ENCODE data around the gene PCNX4.

PCNX4 gene

DNA sequence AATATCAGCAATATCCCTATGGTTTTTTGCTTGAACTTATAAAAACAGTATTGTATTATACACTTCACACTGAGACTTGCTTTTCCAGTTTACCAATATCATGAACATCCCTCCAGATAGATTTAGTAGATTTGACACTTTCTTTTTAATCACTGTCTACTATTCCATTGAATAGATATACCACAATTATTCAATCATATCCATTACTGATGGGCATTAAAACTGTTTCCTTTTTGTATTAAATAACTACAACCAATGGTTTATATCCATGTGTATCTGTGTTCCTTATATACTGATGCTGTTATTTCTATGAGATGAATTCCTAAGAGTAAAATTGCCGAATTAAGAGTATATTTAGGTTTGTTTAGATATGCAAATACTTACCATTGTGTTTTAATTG, 86.4 kb downstream of the PCNX4 start:
- DNase-seq: no peak

DNA sequence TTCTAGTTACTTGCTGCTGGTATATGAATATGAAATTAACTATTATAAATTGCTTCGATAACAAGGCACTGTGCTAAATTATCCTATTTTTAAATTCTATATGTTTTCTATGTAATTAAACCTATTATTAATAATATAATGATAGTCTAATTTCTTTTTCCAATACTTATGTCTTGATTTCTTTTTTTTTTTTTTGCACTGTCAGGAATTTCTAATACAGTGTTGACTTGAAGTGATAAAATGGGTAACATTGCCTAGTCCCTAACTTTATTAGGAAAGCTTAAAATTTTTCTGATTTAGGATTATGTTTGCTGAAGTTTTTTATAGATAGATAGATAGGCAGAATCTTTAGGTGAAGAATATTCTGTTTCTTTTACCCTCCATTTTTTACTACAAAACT, 87.1 kb downstream of the PCNX4 start:
- DNase-seq: no peak

DNA sequence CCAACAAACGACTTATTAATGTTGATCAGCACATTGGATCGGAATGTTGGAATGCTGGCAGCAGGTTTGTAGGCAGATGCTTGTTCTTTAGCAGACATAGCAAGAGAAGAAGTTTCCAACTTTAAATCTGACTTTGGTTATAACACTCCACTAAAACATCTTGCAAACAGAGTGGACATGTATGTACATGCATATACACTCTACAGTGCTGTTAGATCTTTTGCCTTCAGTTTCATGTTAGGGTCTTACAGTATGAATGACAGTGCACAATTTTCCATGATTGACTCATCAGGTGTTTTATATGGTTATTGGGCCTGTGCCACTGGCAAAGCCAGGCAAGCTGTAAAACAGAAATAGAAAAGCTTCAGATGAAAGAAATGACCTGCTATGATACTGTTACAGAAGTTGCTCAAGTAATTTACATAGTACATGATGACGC, 87.7 kb downstream of the PCNX4 start:
- no peak for DNase-seq

DNA sequence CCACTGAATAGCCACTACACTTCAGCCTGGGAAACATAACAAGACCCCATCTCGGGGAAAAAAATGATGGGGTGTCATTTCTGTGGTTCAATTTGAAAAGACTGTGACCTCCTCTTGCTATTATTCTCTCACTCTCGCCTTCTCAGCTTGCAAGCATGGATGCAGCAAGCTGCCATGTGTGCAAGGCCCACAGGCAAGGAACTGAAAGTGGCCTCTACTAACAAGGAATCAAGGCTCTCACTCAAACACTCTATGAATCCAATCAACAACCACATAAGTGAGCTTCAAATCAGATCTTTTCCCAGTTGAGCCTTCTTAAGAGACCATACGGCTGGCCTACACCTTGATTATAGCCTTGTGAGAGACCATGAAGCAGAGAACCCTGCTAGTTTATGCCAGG, 91.4 kb downstream of the PCNX4 start:
- DNase-seq: no peak

DNA sequence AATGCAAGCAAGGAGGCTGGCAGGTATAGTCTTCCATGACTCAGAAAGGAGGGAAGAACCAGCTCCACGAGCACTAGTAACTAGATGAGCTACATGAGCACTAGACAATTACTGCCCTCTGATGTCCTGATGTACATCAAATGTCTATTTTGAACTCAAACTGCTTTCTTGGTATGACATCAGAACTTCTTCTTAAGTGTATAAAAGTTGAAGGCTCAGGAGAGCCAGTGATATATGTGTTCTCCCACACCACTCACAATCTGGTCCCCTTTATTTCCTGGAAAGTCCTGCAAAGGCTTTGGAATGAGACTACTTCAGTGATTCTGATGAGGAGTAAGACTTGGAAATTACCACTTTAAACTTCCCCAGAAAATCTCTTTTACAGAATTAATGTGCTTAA, 92.0 kb downstream of the PCNX4 start:
- DNase-seq: no peak

DNA sequence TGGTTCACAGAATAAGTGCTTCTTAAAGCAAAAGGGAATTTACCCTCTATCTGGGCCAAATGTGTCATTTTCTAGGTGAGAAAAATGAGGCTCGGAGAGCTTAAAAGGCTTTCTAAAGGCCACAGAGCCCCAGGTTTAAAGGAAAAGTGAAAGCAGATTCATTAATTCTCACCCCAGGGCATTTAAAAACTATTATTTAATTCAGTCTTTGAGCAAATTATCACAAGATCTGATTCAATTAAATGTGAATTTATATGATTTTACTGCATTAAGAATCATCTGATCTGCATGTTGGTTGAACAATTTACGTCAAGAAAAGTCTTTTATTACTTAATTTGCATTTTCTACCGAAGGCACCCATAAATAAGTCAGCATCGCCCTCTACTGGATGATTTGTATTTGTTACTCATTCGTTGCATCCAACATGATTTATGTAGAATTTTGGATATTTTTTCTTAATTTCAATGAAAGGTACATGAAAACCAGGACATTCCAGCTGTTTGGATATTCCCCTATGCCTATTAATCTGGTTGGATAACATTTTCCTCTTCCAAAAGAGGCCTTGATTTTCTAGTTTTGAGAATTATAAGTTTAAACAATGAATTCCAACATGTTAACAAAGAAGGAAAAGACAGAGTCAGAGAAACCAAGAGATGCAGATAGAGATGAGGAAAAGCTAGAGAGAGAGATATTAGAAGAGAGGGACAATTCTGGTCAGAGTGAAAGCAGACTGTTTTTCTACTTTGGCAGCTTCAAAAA, 92.6 kb downstream of the PCNX4 start:
- no peak for DNase-seq

DNA sequence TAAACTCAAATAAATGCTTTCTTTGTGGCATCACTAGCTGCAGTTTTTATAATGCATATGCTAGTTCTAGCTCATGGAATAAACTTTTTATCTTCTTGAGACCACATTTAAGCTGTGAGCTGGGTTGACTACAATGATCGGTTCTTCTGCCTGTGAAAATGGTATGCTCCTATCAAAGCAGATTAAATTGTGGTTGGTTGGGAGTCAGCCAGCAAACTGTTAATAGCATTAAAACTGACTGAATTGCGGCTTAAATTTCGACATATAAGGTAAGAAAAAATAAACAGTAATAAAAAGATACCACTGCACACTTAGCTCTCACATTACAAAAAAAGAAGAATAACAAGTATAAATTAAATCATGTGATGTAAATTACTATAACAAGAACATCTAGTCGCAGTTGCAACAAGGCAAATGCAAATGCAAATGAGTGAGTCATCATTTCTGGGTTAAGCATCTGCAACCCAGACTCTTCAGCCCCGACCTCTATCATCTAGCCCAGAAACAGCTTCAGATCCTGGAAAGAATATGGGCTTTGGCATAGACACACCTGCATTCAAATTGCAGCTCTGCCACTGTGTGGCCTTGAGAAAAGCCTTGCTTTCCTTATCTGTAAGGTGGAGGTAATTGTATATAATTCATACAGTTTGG, 93.3 kb downstream of the PCNX4 start:
- DNase-seq: no peak

DNA sequence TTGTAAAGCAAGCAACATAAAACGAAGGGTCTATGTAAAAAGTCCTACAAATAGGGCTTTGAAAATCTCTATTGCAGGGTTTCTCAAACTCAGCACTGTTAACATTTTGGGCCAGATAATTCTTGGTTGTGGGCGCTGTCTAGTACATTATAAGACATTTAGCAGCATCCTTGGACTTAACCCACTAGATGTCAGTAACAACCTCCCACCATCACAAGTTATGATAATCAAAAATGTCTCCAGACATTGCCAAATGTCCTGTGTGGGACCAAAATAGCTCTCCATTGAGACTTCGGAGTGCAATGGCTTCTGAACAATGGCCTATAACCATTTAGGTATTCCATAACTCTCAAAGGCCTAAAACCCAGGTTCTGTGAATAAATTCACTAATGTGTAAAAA, 96.4 kb downstream of the PCNX4 start:
- no peak for DNase-seq

DNA sequence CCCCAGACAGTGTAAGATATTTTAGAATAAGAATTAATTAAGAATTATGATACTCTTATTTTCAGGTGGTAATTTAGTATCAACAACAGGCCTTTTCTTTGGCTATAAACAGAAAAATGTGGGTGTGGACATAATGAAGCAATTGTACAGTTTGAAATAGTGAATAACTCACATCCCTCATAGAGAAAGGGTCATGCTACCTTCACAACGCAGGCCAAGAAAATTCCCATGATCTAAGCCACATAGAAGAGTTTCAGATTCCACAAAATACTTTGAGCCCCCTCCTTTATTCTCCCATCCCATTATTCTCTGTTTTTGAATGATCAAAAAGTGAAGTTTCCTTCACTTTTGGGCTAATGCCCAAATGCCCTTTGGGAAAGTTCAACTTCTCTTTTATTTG, 97.0 kb downstream of the PCNX4 start:
- no peak for DNase-seq

DNA sequence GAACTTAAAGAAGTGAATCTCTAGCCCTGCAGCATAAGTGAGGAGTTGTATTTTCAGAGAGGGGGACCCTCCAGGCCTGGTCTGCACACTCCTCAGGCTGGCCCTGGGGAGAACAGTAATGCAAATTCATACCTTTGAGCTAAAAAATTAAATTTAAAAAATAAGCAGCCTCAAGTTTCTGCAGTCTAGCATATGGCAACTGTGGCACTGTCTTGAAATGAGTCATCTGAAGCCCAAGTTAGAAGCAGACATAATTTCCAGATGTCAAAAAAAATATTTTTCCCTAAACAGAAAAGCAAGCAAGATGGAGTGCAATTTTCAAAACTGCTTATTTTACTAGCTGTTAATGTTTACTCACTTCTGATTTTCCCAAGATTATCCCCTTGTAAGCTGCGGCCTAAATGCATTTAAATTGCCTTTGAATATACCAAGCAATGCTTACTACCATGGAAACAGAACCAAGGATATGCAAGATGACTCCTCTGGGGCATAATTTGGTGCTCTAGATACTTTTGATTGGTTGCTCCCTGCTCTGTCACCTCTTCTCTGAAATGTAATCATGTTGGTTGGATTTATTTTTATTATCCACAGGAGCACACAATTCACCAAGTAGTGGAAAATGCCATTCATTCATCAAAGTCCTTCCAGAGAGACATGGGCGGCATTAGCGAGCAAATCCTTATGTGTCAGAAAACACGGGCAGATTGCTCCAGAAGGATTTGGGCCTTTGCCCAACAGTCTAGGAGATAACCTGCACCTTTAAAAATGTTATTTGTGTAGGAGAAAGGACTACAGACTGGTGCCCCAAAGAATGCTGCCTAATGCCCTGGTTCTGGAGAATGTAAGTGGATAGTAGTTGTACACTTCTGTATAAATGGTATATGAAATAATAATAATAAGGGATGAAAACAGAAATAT, 98.5 kb downstream of the PCNX4 start:
- DNase-seq: no peak

DNA sequence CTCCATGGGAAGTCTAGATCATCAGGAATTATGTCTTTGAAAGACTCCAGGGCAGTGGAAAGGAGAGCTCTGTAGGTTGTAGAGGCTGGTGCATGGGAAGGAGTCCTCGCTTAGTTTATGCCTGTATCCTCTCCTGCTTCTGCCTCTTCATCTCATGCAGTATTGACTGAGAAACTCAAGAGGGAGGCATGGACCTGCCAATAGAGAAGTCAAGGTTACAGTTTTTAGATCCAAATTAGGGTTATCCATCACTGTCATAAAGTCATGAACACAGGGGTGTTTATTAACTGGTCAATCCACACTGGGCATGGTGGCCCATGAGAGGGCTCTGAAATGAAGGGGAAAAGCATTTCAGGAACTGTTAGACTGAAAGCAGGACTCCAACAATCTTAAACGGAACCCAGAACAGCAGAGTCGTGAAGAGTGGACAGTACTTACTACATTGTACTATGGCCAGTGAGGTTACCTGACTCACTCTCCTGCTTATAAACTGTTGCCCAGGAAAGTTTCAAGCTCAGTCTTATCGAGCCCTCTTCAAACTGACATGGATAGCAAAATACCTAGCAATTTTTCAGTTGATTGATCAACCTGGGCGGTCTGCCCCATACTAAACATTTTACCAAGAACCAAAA, 103.6 kb downstream of the PCNX4 start:
- DNase-seq: no peak

DNA sequence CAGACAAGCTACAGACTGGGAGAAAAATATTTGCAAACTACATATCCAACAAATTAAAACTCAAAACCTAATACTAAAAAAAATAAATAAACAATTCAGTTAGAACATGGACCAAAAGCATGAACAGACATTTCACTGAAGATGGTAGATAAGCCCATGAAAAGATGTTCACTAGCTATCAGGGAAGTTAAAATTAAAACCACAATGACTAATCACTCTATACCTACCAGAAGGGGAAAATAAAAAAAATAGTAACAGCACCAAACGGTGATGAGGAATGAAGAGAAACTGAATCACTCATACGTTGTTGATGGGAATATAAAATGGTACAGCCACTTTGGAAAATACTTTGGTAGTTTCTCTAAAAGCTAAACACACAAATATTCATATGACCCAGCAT, 104.6 kb downstream of the PCNX4 start:
- no peak for DNase-seq

DNA sequence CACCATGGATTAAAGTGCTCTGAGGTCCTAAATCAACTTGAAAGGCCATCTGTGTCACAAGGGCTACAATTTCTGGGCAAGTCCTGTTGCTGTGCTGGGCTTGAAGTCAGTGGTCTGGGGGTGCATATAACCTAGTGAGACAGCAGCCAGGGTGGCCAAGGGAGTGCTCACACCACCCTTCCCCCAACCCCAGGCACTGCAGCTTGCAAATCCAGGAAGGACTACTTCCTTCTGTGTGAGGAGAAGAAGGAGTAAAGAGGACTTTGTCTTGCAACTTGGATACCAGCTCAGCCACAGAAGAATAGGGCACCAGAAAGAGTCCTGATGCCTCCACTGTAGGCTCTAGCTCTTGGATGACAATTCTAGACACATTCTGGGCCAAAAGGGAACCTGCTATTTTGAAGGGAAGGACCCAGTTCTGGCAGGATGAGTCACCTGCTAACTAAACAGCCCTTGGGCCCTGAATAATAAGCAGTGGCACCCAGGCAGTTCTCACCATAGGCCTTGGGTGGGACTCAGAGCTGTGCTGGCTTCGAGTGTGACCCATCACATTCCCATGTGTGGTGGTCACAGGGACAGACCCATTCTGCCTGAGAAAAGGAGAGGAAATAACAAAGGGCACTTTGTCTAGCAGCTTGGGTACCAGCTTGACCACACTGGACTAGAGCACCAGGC, 106.0 kb downstream of the PCNX4 start:
- DNase-seq: peak; percentile 52

DNA sequence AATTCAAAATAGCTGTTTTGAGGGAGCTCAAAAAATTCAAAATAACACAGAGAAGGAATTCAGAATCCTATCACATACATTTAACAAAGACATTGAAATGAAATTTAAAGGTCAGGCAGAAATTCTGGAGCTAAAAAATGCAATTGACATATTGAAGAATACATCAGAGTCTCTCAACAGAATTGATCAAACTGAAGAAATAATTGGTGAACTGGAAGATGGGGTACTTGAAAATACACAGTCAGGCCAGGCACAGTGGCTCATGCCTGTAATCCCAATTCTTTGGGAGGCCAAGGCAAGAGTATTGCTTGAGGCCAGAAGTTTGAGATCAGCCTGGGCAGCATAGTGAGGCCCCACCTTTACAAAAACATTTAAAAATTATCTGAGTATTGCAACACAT, 107.6 kb downstream of the PCNX4 start:
- DNase-seq: no peak

DNA sequence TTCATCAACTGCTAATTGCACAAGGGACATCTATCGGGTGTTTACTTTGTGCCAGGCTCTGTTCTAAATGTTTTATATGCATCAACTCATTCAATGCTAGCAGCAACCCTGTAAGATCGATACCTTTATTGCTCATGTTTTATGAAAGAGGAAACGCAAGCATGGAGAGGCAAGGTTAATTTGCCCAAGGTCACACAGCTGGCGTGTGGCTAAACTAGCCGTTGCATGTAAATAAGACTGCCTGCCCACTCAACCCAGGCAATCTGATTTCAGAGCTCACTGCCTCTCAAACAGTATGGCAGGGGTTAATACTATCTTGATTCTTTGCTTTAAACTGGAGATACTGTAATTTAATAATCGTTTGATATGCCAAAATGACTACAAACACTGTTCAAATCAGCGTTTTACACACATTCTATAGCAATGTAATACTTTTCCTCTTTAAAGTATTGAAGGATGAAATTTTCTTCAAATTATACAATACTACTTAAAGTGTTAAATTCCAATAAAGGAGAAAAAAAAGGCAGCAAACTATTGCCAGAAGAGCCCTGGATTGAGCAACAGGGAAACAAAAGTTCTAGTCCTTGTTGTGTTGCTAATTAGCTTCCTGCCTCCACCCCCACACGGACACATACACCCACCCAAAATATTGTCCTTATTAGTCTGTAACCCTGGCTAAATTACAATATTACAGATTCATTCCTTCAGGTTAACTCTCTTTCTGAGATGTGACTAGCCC, 112.5 kb downstream of the PCNX4 start:
- no peak for DNase-seq

DNA sequence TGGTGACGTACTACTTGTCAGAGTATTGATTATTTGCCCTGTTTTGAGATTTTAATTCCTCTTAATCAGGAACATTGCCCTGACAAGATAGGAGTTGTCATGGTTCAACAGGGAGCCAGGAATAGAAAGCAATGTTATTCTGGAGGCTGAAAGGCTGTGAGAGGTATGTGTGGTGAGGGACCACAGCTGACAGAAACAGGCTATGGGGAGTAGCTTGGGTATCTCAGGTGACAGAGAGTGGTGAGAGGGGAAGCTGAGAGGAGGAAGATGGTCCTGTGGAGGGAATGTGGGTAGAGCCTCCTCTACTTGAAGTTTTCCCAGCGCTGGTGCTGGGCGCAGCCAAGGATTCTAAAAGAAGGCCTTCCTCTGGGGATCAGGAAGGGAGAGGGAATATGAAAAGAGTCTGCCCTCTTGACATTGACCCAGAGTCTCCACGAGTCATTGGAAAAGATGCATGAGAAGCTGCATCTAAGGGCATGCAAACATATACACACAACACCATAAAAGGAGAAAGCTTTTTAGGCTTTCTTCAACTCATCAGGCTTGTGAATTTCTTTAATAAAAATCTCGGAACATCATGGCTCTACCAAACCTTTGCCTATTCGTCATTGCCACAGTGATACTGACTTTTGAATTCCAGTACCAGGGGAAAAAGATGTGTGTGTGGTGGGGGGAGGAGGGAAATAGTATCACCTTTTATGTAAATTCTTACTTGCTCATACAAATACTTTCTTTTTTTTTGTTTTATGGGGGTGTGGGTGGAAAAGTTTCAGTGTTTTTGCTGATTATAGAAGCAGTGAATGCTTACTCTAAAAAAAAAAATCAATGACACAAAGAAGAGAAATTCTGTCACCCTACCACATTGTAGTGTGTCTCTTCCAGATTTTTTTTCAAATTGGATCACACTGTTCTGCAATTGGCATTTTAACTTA, 113.4 kb downstream of the PCNX4 start:
- DNase-seq: no peak

DNA sequence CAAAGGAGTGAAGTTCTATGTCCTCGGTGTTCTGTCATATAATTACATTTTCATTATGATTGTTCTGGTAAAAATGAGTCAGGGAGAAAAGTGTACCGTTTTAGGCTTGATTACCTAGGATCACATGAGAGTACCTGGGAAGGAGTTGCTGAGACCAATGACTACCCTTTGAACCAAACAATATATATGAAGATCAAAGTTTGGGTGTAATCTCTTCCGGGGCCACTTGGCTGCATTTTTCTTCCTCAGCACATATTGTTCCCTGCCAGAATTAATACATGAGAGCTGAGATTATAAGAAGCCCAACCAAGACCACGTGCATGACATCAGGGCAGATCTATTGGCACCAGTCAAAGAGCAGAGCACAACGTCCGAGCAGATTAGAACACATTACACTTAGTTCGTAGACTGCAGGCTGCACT, 114.5 kb downstream of the PCNX4 start:
- no peak for DNase-seq

DNA sequence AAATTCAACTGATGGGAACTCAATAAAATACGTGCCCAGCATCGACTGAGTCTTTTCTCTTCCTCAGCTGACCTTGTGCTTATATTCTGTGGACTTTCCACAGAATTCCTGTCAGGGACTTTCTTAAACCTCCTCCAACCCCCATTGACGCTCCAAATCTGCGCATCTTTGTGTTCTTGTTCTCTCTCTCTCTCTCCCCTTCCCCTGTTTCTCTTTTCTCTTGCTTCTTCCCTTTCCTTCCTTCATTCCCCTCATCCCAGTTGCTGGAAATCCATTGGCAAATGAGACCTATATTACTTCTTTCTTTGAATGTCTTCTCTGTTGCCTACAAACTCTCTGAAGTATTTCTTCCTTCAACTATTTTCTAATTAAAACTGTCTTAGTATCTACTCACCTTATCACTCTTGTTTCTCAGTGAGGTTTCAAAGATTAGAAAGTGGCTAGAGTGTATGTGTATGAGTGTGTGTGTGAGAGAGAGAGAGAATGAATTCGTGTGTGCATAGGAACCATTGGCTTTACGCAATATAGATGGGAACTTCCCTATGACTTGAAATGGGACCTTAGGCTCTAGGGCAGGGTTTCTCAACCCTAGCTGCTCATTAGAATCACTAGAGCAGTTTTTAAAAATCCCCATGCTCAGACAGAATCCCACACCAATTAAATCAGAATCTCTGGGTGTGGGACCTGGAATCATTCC, 115.3 kb downstream of the PCNX4 start:
- no peak for DNase-seq

DNA sequence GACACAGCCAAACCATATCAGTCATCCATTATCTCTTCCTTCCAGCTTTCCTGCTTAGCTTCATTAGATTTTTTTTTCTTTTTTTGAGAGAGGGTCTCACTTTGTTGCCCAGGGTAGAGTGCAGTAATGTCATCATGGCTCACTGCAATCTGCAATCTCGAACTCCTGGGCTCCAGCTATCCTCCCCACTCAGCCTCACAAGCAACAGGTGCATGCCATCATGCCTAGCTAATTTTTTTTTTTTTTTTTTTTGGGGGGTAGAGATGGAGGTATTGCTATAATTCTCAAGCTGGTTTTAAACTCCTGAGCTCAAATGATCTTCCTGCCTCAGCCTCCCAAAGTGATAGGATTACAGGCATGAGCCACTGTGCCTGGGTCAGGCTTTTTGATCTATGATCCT, 119.0 kb downstream of the PCNX4 start:
- DNase-seq: no peak

DNA sequence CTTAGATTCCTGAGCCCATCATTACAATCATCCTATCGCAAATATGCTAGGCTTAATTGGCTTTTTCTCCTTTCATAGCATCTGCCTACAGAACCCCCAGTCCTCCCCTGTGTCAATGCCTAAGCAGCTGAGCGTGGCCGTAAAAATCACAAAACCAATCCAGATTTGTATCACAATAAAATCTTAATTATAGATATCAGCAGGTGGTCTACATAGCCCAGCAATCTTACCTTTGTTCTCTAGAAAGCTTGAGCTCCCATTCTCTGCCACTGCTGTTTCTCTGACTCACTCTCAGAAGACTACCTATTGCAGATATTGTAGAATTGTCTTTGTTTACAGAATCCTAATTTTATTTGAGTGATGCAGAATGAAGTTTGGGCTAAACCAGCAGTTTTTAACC, 119.4 kb downstream of the PCNX4 start:
- DNase-seq: no peak

All from T1000 (cell line).